ENCODE data around the gene PGLYRP4.
"Not testable (repeated sequence)": the region's sequence is repeated elsewhere in the genome, so short reads cannot be mapped to it uniquely, and the experiment has no call there.

The PGLYRP4 gene

DNA sequence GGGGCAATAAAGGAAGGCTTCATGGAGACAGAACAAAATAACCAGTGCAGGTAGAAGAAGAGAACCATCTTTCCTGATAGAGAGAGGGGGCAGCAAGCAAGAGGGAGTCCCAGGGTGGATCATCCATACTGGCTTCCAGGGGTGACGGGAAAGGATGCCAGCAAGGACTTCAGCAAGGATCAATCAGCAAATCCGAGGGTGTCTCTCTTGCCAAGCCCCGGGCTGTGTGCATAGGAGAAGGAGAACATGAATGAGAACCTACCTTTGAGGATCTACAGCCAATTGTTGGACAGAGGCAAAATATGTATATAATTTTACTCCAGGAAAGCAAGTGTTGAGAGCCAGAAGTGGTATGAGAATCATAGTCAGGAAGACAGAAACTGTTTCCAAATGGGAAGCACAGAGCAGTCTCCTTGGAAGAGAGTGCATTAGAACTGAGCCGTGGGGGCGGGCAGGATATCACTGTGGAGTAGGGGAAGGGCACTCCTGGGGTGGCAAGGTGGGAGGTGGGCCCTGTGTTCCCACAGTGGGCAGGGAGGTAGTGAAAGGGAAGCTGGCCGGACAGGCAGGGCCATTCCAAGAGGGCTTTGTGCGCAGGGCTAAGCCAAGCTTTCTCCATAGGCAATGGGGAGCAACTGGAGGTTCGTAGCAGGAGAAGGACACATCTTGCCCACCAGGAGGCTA, 7.9 kb upstream of the PGLYRP4 start:
- DNase-seq (ENCODE audit: low spot score), result no peak

DNA sequence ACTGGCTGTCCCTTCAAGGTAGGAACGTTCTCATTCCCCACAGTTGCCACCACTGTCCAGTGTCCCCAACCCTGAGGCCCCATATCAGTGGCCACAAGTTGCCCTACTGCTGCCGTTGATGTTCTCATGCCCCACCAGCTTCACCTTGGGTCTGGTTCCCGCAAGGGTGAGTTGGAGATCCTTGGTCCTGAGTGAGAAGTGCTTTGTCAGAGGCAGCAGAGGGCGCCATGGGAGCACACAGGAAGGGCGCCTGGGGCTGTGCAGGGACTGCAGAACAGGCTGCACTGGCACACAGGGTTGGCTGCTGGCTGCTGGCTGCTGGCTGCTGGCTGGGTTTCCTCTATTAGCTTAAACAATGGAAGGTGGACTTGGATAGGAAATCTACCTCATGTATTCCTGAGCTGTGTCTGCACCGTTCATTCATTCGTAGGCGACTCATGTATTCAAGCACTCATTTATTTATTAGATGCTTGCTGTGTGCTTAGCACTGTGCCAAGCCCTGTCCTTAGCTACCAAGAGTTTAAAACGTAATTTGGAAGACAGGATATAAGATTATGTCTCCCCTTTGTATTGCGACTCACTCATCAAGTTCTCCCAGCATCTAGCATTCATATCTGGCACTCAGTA, 6.9 kb upstream of the PGLYRP4 start:
- peak; percentile 39 for DNase-seq (ENCODE audit: low spot score)

DNA sequence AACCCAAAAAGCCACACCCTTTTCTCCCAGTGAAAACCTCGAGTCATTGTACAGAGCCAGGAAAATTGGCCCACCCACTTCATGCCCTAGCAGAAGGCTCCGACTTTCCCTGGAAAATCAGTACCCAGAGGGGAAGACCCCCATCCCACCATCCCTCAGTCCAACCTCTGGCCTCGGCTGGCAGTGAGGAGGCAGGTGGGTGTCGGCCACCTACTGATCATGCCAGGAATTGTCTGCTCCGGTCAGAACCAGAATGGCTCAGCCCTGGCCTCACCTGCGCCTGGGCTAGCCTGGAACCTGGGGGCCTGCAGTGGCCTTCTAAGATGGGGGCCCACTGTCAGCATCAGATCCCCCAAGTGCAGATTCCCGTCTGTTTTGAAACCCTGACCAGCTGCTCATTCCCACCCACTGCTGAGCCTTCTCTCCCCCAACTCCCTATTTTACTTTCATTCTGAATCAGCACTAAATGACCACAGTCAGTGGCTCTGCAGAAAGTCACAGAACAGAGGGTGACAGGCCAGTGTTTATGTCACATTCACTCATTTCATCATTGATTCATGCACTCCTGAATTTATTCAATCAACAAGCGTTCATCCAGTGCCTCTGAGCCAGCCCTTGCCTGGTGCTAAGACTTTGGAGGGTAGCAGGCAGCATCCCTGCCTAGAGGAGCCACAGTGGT, 6.0 kb upstream of the PGLYRP4 start:
- DNase-seq (ENCODE audit: low spot score), result no peak

- DNase-seq (ENCODE audit: low spot score), result peak; percentile 16
Observed at GRCh38 chr1:153353226-153353947, 4.7 kb upstream of the PGLYRP4 start.

- DNase-seq (ENCODE audit: low spot score), result peak; percentile 69
Observed at GRCh38 chr1:153352523-153352922, 3.9 kb upstream of the PGLYRP4 start.

DNA sequence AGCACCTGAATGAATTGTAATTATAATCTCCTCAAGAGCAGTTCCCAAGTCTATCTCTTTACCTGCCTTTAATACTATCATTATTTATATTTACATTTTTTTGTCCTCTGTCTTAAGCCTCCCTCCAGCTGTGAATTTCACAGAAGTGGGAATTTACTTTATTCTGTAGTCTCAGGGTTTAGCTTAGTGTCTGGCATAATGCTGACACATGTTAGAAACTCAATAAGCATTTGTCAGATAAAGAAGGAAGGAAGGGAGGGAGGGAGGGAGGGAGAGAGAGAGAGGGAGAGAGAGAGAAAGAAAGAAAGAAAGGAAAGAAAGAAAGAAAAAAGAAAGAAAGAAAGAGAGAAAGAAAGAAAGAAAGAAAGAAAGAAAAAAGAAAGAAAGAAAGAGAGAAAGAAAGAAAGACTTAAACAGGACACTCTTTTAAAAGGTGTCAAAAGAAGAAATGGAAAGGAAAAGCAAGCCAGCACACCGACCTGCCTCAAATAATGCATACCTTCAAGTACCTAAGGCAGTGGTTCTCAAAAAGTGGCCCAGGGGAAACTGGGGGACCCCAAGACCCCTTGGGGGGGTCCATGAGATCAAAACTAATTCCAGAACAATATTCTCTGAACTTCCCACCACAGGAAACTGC, 1.8 kb upstream of the PGLYRP4 start:
- DNase-seq (ENCODE audit: low spot score), result no peak

DNA sequence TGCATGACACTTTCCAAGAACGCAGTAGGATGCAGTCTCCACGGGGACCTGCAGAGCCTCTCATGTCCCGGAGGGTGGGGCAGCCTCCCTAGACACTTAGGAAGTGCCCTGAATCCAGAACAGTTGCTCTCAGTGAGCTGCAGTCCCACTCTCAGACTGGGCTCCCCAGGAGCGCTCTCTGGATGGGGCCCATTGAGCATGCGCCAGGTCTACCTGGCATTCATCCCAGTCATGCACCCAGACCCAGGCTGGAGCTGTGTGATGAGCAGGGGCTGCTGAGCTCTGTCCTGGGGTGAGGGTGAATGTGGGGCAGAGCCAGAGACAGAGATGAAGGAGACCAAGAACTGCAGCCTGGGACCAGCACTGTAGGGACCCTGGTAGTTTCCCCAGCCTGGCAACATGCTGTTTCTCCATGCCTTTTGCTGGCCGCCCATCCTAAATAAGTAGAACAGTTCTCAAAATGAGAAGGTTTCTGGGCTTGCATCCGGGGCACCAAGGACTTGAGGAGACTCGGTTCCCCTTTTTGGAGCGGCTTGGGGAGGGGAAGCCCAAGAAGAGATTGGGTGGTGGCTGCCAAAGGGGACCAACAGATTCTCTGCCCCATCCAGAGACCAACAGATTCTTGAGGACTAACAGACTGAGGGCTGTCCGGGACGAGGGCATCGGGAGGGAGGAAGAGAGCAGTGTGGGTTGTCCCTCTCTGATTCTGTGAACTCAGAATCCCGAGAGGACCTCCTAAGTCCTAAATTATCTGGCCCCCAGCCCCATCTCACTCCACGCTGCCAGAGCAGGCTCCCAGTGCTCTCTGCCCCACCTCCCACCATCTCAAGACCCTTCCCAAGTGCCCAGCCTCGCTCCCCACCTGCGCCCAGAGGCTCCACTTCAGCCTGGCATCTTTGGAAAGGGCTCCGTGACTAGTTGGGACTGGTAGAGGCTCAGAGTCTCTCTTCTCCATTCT, 1.0 kb upstream of the PGLYRP4 start:
- DNase-seq (ENCODE audit: low spot score), result no peak

DNA sequence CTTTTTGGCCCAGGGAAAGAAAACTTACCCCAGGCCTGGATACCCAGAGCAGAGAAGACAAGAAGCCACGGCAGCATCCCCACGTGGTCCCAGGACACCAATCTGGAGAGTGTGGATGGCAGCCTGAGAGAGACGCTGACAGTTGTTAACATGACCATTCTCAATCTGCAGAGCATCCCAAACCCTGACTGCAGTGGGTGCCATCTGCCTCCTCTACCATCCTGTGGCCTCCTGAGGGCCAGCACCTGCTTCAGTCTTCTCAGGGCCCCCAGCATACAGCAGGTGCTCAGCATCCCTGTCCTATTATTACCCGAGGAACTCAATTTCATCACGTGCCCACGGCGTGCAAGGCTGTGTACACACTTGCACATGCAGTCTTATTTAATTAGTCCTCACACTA, 785 bp downstream of the PGLYRP4 start:
- no peak for DNase-seq (ENCODE audit: low spot score)

DNA sequence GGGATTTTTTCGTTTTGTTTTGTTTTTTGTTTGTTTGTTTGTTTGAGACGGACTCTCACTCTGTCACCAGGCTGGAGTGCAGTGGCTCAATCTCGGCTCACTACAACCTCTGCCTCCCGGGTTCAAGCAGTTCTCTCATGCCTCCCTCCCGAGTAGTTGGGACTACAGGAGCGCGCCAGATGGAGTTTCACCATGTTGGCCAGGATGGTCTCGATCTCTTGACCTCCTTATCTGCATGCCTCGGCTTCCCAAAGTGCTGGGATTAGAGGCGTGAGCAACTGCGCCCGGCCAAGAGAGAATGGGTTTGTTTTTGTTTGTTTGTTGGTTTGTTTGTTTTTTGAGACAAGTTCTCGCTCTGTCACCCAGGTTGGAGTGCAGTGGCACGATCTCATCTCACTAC, 1.6 kb downstream of the PGLYRP4 start:
- not testable (repeated sequence) for DNase-seq (ENCODE audit: low spot score)

DNA sequence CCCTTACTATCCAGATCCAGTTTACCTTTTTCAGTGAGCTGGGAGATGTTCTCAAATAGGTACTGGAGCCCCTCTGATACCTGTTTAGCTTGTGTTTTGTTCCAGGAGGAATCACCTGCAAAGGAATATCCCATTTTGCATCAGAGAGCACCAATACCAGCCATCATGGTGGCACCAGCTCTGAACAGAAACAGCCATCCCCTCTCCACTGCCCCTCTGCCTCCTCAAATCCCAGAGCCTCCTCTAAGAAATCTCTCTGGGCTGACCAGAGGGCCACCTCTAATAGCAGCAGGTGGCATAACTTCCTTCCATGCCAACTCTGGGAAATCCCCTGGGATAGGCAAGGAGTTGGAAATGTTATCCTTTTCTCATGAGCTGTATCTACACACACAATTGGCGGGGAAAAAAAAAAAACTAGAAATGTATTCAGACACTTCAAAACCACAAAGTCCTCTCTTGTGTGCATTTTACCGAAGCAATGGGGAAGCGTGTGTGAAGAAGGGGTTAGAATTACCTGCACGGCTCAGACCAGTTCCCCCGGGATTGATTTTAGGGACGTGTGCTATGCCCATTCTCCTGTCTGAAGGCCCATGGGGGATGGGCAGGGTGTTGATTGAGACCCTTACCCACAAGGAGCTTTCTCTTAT, 2.4 kb downstream of the PGLYRP4 start:
- no peak for DNase-seq (ENCODE audit: low spot score)

GRCh38 chr1:153345187-153346076, 3.2 kb downstream of the PGLYRP4 start:
- DNase-seq (ENCODE audit: low spot score), result no peak

- no peak for DNase-seq (ENCODE audit: low spot score)
Observed at GRCh38 chr1:153344718-153345025, 4.0 kb downstream of the PGLYRP4 start.

DNA sequence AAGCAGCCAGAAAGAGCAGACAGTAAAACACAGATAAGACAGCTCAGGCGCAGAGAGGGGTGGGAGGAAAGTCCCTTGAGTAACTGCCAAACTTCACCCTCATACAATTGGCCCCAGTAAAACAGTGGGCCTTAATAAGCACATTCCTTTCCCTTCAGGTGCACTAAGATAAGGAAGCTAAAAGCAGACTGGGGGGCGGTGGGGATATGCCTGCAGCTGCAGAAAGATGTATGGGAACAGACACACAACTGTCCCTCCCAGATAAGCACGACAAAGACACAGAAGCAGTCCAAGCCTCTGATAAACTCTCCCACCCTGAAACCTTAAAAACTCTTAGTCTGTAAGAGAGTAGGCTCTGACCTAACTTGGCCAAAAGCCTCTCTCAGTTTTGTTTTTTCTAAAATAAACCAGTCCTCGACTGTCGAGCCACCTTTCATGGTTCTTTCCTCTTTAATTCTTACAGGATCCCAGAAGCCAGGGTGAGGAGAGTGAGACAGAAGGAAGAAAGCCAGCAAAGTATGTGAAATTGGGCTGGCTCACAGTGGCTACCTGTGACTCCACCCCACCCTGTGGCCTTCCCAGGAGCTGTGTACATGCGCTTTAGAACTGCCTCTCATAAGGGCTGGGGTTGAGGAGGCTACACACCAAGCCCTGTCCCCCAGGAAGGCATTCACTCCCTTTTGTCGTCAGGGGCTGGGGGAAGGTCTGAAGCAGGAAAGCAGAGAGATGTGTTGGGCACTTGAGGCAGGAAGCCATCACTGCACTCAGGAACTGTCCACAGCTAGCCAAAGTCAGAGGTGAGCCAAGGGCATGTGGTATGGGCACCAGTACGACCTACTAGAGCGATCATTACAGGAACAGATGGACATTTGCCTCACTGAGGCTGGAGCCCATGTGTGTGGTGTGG, 4.6 kb downstream of the PGLYRP4 start:
- DNase-seq (ENCODE audit: low spot score), result no peak

DNA sequence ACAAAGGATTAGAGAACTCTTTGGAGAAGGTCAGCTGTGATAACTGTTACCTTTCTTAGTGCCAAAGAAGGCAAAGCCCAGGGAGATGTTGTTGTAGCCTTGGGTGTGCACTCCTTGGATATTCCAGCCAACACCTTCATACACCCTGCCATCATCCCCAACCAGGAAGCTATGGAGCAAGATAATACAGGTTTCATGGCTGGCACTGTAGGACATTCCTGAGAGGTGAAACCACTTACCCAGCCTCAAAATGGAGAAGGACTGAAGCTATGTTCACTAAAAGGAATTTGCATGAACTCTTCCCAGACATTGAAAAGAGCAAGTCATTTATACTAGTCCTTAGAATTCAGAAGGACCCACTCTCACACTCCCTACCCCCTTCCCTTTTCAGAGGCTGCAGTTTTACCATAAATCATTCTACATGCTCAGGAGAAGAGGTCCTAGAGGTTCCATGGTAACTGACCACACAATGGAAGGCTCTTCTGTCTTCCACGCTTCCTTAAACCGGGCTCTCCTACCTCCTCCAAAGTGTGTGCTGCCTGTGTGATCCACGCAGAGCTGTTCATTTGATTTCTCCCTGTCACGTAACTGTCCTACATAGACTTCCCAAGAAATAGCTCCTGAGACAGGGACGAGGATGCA, 5.5 kb downstream of the PGLYRP4 start:
- DNase-seq (ENCODE audit: low spot score), result no peak

- DNase-seq (ENCODE audit: low spot score), result no peak
Observed at GRCh38 chr1:153342178-153342577, 6.5 kb downstream of the PGLYRP4 start.

GRCh38 chr1:153341431-153341934, 7.2 kb downstream of the PGLYRP4 start:
- no peak for DNase-seq (ENCODE audit: low spot score)

DNA sequence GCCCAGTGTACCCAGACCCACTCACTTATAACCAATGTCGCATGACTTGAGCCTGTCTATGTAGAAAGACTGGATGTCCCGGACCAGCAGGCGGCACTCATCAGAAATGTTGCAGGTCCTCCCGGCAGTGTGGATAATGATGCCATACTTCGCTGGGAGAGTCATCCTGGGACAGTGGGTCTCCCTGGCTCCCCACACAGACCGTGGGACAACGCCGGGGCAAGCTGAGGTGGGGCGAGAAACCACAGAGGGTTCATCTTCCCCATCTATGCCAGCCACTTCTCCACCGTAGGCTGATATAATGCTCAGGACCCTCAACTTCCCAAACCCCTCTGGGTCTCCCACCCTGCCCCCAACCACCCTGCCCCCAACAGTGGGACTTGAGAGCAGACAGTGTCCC, 8.3 kb downstream of the PGLYRP4 start:
- no peak for DNase-seq (ENCODE audit: low spot score)

DNA sequence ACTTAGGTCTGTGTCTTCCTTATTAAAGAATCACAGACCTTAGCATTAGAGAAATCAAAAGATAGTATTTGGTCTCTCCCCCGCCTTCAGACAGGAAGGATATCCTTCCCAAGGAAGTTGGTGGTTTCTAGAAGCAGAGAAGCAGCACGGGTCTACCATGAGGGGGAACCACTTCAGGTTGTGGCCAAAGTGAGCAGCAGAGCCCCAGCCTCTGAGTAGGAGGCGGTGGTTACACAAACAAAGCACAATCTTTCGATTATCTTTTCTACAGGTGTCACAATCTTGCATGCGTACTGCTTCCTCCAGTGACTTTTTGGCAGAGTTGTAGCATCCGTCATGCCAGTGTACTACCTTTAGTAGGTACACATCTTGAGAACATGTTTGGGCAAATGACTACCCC, 8.8 kb downstream of the PGLYRP4 start:
- DNase-seq (ENCODE audit: low spot score), result no peak
